Heart left ventricle (tissue), 16 donors: Measurements from ENCODE around the gene SLC25A3. TPM values are rescaled to one million over a fixed set of nuclear protein-coding genes. Genes with fewer than 3 reads are reported as not detected.
"Not testable (repeated sequence)": the region's sequence is repeated elsewhere in the genome, so short reads cannot be mapped to it uniquely, and the experiment has no call there.

Source experiments
- ATAC-seq, 4 donors: fragments of 200-7000 bp; cut with Tn5 transposase; one replicate each; pipeline ENCODE4 v1.9.1; 2020 to 2022; ENCODE audit warnings: moderate library complexity in 4 of 4, mild to moderate bottlenecking in 3 of 4, moderate number of reproducible peaks in 1 of 4
- DNase-seq, 5 donors: peaks; one replicate each; pipeline ENCODE4 v3.0.0-alpha.2; 2020
- H3K27ac ChIP-seq, 12 donors: fragments of 200-600 bp; sonication (generic) in 4 of 12; one replicate each; pipeline versions ENCODE4 v1.5.0 to v1.8.0; 2016 to 2022; ENCODE audit warnings: mild to moderate bottlenecking in 2 of 12
- H3K27me3 ChIP-seq, 9 donors: fragments of 200-600 bp; sonication (generic) in 2 of 9; one replicate each; pipeline versions ENCODE4 v1.5.1 to v1.8.0; 2016 to 2022; ENCODE audit warnings: mild to moderate bottlenecking in 3 of 9
- H3K36me3 ChIP-seq, 9 donors: fragments of 200-600 bp; sonication (generic) in 2 of 9; one replicate each; pipeline versions ENCODE4 v1.5.0 to v1.8.0; 2018 to 2022; ENCODE audit warnings: mild to moderate bottlenecking in 2 of 9
- H3K4me1 ChIP-seq, 12 donors: fragments of 200-600 bp; sonication (generic) in 4 of 12; one replicate each; pipeline versions ENCODE4 v1.5.0 to v1.8.0; 2016 to 2022; ENCODE audit warnings: mild to moderate bottlenecking in 3 of 12
- H3K4me3 ChIP-seq, 12 donors: fragments of 200-600 bp; sonication (generic) in 4 of 12; one replicate each; pipeline versions ENCODE4 v1.5.0 to v1.8.0; 2017 to 2022; ENCODE audit warnings: mild to moderate bottlenecking in 9 of 12, moderate library complexity in 4 of 12
- H3K9me3 ChIP-seq, 12 donors: fragments of 200-600 bp; sonication (generic) in 4 of 12; one replicate each; pipeline versions ENCODE4 v1.5.0 to v1.8.0; 2016 to 2022; ENCODE audit warnings: mild to moderate bottlenecking in 1 of 12
- CTCF ChIP-seq, 12 donors: fragments of 200-600 bp; sonication (generic) in 4 of 12; IDR thresholded peaks; one replicate each; pipeline versions ENCODE4 v1.5.0 to v1.8.0; 2018 to 2022; ENCODE audit warnings: antibody characterized with exemption in 12 of 12, mild to moderate bottlenecking in 5 of 12
- POLR2A ChIP-seq, 2 donors: fragments of 450-650 bp; IDR thresholded peaks; one replicate each; pipeline ENCODE4 v1.6.1; 2017; ENCODE audit warnings: antibody characterized with exemption in 2 of 2, mild to moderate bottlenecking in 2 of 2, moderate library complexity in 2 of 2
- WGBS, 4 donors: extraction: QIAGEN DNeasy Blood & Tissue Kit in 2 of 4; methylation state at CpG; one replicate each; pipeline versions ENCODE4 v1.1.5 to v1.1.7; 2013 to 2018; 5-methylcytosine and 5-hydroxymethylcytosine counted together
- intact Hi-C, 10 donors: fragments of 100-400 bp; cut with DNase I; formaldehyde crosslinking; loops; one replicate each; pipeline versions ENCODE4 v1.11.1 to v1.14.2; 2022
- polyA plus RNA-seq, 2 donors: library from polyadenylated mRNA; stranded (reverse); fragments of 200-250 nt; gene quantifications; one replicate each; pipeline ENCODE4 v1.2.3, GENCODE V29; 2013
- total RNA-seq, 9 donors: library from RNA; depleted of rRNA in 2 of 9; stranded (reverse); fragments of >200 nt in 2 of 9; fragmentation: NEBNext Ultra II Directional in 3 of 9; extraction: Animal tissue kit (Norgen Biotek cat#: 25700) in 3 of 9; gene quantifications; one replicate each; pipeline versions ENCODE4 v1.1.0 to v1.2.4, GENCODE V29; 2016 to 2023
- donor health status: ischemic (EF 13 %, LVEDD 7.1; RV severe dilation, severe dysfunction).
- donor health status: healthy with polysubstance abuse.
- donor health status: DM: no; HTN: yes; CAD: no.
- donor health status: DM: no; HTN: no; CAD: no.
- donor health status: ischemic (EF 25% LVEDD 6.9; RV normal size, moderate dysfunction).
- donor health status: ischemic (EF 25% LVEDD 5.7; RV mildly dilated, moderate dysfunction).
- donor health status: healthy.
- donor health status: DM: yes; HTN: yes; CAD: no.
- donor health status: ischemic (EF 35%, LVEDD 5.7; RV mildly dilated, moderate dysfunction).
- donor health status: nonischemic (EF 11% LVEDD 7.7; RV severe dilation, severe dysfunction).
- donor health status: DM: yes; HTN: yes; CAD: no.
- donor health status: PGD.
- donor health status: ischemic (EF 29% LVEDD 5.4; RV normal size, mild dysfunction).
- donor health status: nonischemic (EF 23%, LVEDD 6.1; RV moderate dilation, normal function).

The SLC25A3 gene
- total and polyA plus RNA-seq, 11 donors = 852 to 2,779 (median 1,563) TPM

- WGBS, 4 donors = 95 to 98% (median 97%) methylated on average over 3 of the region's 3 CpGs
- H3K4me1 ChIP-seq = peaks cover 0 to 3% (median 0%) of the 10 kb centered on the region in 12 donors
- DNase-seq (no peak), ATAC-seq (no peak)
- no peak overlapping the region for H3K4me3 ChIP-seq
- H3K27ac ChIP-seq = no peak overlapping the region
- no peaks in the 10 kb centered on the region for H3K27me3 ChIP-seq
- peaks cover 0 to 8% (median 0%) of the 10 kb centered on the region in 12 donors for H3K9me3 ChIP-seq
- intact Hi-C loops = loop anchor here in 4 of 10 donors (10.0 kb wide), 1 partner anchor 433 kb away; no protein-coding TSS in a partner anchor
- no peaks in the 10 kb centered on the region for H3K36me3 ChIP-seq
- no peak for TF ChIP-seq CTCF (IDR thresholded peaks at IDR 0.05)
- TF ChIP-seq POLR2A (IDR thresholded peaks at IDR 0.05) = no peak
Measured at GRCh38 chr12:98561846-98562245, 31.6 kb upstream of the SLC25A3 start.

- Histone ChIP-seq H3K27me3 (no peaks in the 10 kb centered on the region), H3K9me3 (no peaks in the 10 kb centered on the region), H3K36me3 (no peaks in the 10 kb centered on the region), H3K27ac (no peak overlapping the region), H3K4me1 (peaks cover 0 to 3% (median 0%) of the 10 kb centered on the region in 12 donors), H3K4me3 (no peak overlapping the region)
- TF ChIP-seq CTCF (IDR thresholded peaks at IDR 0.05) (peak in 3 of 12 donors; percentile 10 to 19 (median 16)), POLR2A (IDR thresholded peaks at IDR 0.05) (no peak)
- no peak for ATAC-seq
- DNase-seq = no peak
- intact Hi-C loops = no loop called here
- WGBS, 4 donors = 72 to 81% (median 77%) methylated on average over 2 of the region's 2 CpGs
Measured at GRCh38 chr12:98572010-98572409, 21.5 kb upstream of the SLC25A3 start.

- intact Hi-C loops = no loop called here
Measured at GRCh38 chr12:98574110-98574509, 19.4 kb upstream of the SLC25A3 start.

GRCh38 chr12:98575013-98575412 lies 18.5 kb upstream of the SLC25A3 start:
- 95 to 98% (median 95%) methylated on average over 4 of the region's 4 CpGs for WGBS, 4 donors
- intact Hi-C loops = no loop called here
- Histone ChIP-seq H3K27ac (no peak overlapping the region), H3K4me3 (no peak overlapping the region), H3K27me3 (no peaks in the 10 kb centered on the region), H3K9me3 (no peaks in the 10 kb centered on the region), H3K4me1 (peaks cover 0 to 3% (median 0%) of the 10 kb centered on the region in 12 donors), H3K36me3 (no peaks in the 10 kb centered on the region)
- no peak for DNase-seq
- ATAC-seq = no peak
- TF ChIP-seq CTCF (IDR thresholded peaks at IDR 0.05) = no peak
- TF ChIP-seq POLR2A (IDR thresholded peaks at IDR 0.05) = no peak

More at GRCh38 chr12:98574110-98574509, 19.4 kb upstream of the SLC25A3 start:
- Histone ChIP-seq H3K9me3 (no peaks in the 10 kb centered on the region), H3K4me3 (no peak overlapping the region), H3K36me3 (no peaks in the 10 kb centered on the region), H3K27me3 (no peaks in the 10 kb centered on the region), H3K4me1 (peaks cover 0 to 3% (median 0%) of the 10 kb centered on the region in 12 donors), H3K27ac (no peak overlapping the region)
- TF ChIP-seq CTCF (IDR thresholded peaks at IDR 0.05) (no peak), POLR2A (IDR thresholded peaks at IDR 0.05) (no peak)
- DNase-seq (no peak), ATAC-seq (peak; percentile 42 to 63 (median 51))
- 33 to 81% (median 61%) methylated on average over 1 of the region's 1 CpG for WGBS, 4 donors

- ATAC-seq, H3K27me3 ChIP-seq, H3K36me3 ChIP-seq, H3K4me3 ChIP-seq, H3K4me1 ChIP-seq, H3K27ac ChIP-seq, intact Hi-C loops, DNase-seq, H3K9me3 ChIP-seq: not testable (repeated sequence)
- 95 to 100% (median 99%) methylated on average over 2 of the region's 2 CpGs for WGBS, 4 donors
Measured at GRCh38 chr12:98576795-98577194, 16.7 kb upstream of the SLC25A3 start.
